HG03103 (cell line): ENCODE data around the gene XCR1.
"Not testable (repeated sequence)": the region's sequence is repeated elsewhere in the genome, so short reads cannot be mapped to it uniquely, and the experiment has no call there.

Source experiments
- ATAC-seq: cut with Tn5 transposase; IDR thresholded peaks from one replicate; pipeline ENCODE4 v1.9.1; 2021; ENCODE audit warnings: low read depth; ENCODE audit not compliant: unreplicated experiment

Gene XCR1

GRCh38 chr3:46007280-46007679 lies 20.0 kb downstream of the XCR1 start:
- ATAC-seq = no peak

GRCh38 chr3:46006238-46007032 lies 20.8 kb downstream of the XCR1 start:
- no peak for ATAC-seq

- not testable (repeated sequence) for ATAC-seq
Observed at GRCh38 chr3:46003706-46004105, 23.6 kb downstream of the XCR1 start.

- no peak for ATAC-seq
Observed at GRCh38 chr3:46001178-46001577, 26.1 kb downstream of the XCR1 start.

- ATAC-seq = no peak
Observed at GRCh38 chr3:45997942-45998341, 29.3 kb downstream of the XCR1 start.

GRCh38 chr3:45997499-45997898 lies 29.8 kb downstream of the XCR1 start:
- not testable (repeated sequence) for ATAC-seq

- peak; percentile 75 for ATAC-seq
Observed at GRCh38 chr3:45995236-45996192, 31.8 kb downstream of the XCR1 start, which contains the start of gene FYCO1. FYCO1 (minus strand) TSS chr3:45995824; CDS start chr3:45984910, 10,914 bp downstream.

GRCh38 chr3:45994419-45995235 lies 32.7 kb downstream of the XCR1 start:
- ATAC-seq = no peak

- no peak for ATAC-seq
Observed at GRCh38 chr3:45993421-45994027, 33.8 kb downstream of the XCR1 start.

GRCh38 chr3:45992821-45993221 lies 34.5 kb downstream of the XCR1 start:
- no peak for ATAC-seq

GRCh38 chr3:45992133-45992729 lies 35.1 kb downstream of the XCR1 start:
- no peak for ATAC-seq

- no peak for ATAC-seq
Observed at GRCh38 chr3:45991341-45991740, 35.9 kb downstream of the XCR1 start.

GRCh38 chr3:45990181-45990580 lies 37.1 kb downstream of the XCR1 start:
- no peak for ATAC-seq

- ATAC-seq = no peak
Observed at GRCh38 chr3:45988804-45989203, 38.5 kb downstream of the XCR1 start.

GRCh38 chr3:45988362-45988761 lies 38.9 kb downstream of the XCR1 start:
- no peak for ATAC-seq

GRCh38 chr3:45987368-45988291 lies 39.7 kb downstream of the XCR1 start:
- no peak for ATAC-seq

- no peak for ATAC-seq
Observed at GRCh38 chr3:45986303-45986982, 40.8 kb downstream of the XCR1 start.
